HCT116 (cell line): Measurements from ENCODE around the gene DENND4C. TPM values are rescaled to one million over a fixed set of nuclear protein-coding genes. Genes with fewer than 3 reads are reported as not detected.

Experiments
- ATAC-seq: fragments of 200-7000 bp; cut with Tn5 transposase; 2 replicates; pipeline ENCODE4 v1.9.1; 2020; ENCODE audit warnings: mild to moderate bottlenecking, moderate library complexity
- BruUV-seq: library from RNA; stranded (reverse); fragments of 400-500 nt; replicated peaks from 2 replicates; lab custom pipeline; 2021; lab: Mats Ljungman, UMichigan
- CTCF ChIA-PET: fragments of 300-600 bp; sonication (Branson Sonifier 250); formaldehyde crosslinking; loops from one replicate; lab custom pipeline; 2021; ENCODE audit warnings: antibody characterized with exemption; lab: Charles Lee
- POLR2A ChIA-PET: fragments of 300-600, 350-600 bp; sonication (Branson Sonifier 250); formaldehyde crosslinking; loops from one replicate; lab custom pipeline; 2021; ENCODE audit warnings: antibody characterized with exemption; lab: Charles Lee
- RAD21 ChIA-PET, 2 experiments: fragments of 300-600 bp; sonication (Branson Sonifier 250); formaldehyde crosslinking; loops; one replicate each; lab custom pipeline; 2023; ENCODE audit warnings: low total read pairs in 2 of 2; ENCODE audit not compliant: uncharacterized antibody in 2 of 2, unreplicated experiment in 2 of 2, low non-redundant PET in 1 of 2; lab: Charles Lee
- DNase-seq: peaks from one replicate; pipeline ENCODE4 v3.0.0-alpha.2; 2010; ENCODE audit warnings: low read depth, low spot score
- H2AFZ ChIP-seq: fragments of 200-600 bp; shearing (Covaris generic), sonication (generic); 2 replicates; pipeline ENCODE4 v1.6.1; 2017; ENCODE audit warnings: low read depth, mixed run types, mixed read lengths, antibody characterized with exemption, low read length; ENCODE audit not compliant: poor library complexity, severe bottlenecking
- H3K27ac ChIP-seq: 2 replicates; pipeline ENCODE4 v1.5.1; 2012; ENCODE audit warnings: low read depth, low read length
- H3K27me3 ChIP-seq: fragments of 200-600 bp; sonication (generic); 2 replicates; pipeline ENCODE4 v1.6.1; 2016; ENCODE audit warnings: mixed run types, low read length, mixed read lengths; ENCODE audit not compliant: insufficient read depth
- H3K36me3 ChIP-seq, 2 experiments: fragments of 200-500 bp in 1 of 2; fragments of 200-600 bp in 1 of 2; sonication (Bioruptor generic) in 1 of 2; sonication (generic) in 1 of 2; 2 replicates each; pipeline versions ENCODE4 v1.5.1 to v1.6.1; 2014 to 2016; ENCODE audit warnings: low read length in 2 of 2, inconsistent platforms in 1 of 2, mixed read lengths in 1 of 2, mixed run types in 1 of 2; ENCODE audit not compliant: insufficient read depth in 2 of 2, control insufficient read depth in 1 of 2
- H3K4me1 ChIP-seq, 2 experiments: fragments of 200-600 bp in 1 of 2; sonication (generic) in 1 of 2; 2 replicates each; pipeline versions ENCODE4 v1.5.1 to v1.6.1; 2012 to 2017; ENCODE audit warnings: low read length in 2 of 2, inconsistent platforms in 1 of 2, mild to moderate bottlenecking in 1 of 2, mixed read lengths in 1 of 2, mixed run types in 1 of 2, moderate library complexity in 1 of 2; ENCODE audit not compliant: insufficient read depth in 2 of 2, control insufficient read depth in 1 of 2
- H3K4me2 ChIP-seq: fragments of 200-600 bp; sonication (generic); 2 replicates; pipeline ENCODE4 v1.6.1; 2017; ENCODE audit warnings: mixed run types, low read length, mixed read lengths
- H3K4me3 ChIP-seq, 2 experiments: fragments of 200-600 bp in 1 of 2; sonication (generic) in 1 of 2; replicated peaks in 1 of 2; 2 replicates each; pipeline ENCODE4 v1.5.1; 2011 to 2016; ENCODE audit warnings: low read length in 2 of 2, control low read depth in 1 of 2, low read depth in 1 of 2, mild to moderate bottlenecking in 1 of 2, mixed read lengths in 1 of 2, mixed run types in 1 of 2
- H3K79me2 ChIP-seq: fragments of 200-600 bp; sonication (generic); 2 replicates; pipeline ENCODE4 v1.6.1; 2017; ENCODE audit warnings: mild to moderate bottlenecking, mixed run types, low read length, moderate library complexity, mixed read lengths; ENCODE audit not compliant: insufficient read depth
- H3K9ac ChIP-seq: fragments of 200-600 bp; sonication (generic); 2 replicates; pipeline ENCODE4 v1.6.1; 2016; ENCODE audit warnings: low read length, mixed read lengths
- H3K9me2 ChIP-seq: fragments of 200-600 bp; sonication (generic), shearing (Covaris generic); 2 replicates; pipeline ENCODE4 v1.6.1; 2017; ENCODE audit warnings: mixed run types, mild to moderate bottlenecking, moderate library complexity; ENCODE audit not compliant: insufficient read depth
- H3K9me3 ChIP-seq, 2 experiments: fragments of 200-500 bp in 1 of 2; fragments of 200-600 bp in 1 of 2; sonication (Bioruptor generic) in 1 of 2; sonication (generic) in 1 of 2; 2 replicates each; pipeline ENCODE4 v1.6.1; 2014 to 2017; ENCODE audit warnings: low read length in 2 of 2, mixed read lengths in 2 of 2, inconsistent platforms in 1 of 2, low read depth in 1 of 2, mild to moderate bottlenecking in 1 of 2, mixed run types in 1 of 2, moderate library complexity in 1 of 2; ENCODE audit not compliant: control insufficient read depth in 1 of 2, insufficient read depth in 1 of 2
- H4K20me1 ChIP-seq: fragments of 200-600 bp; sonication (generic), shearing (Covaris generic); 2 replicates; pipeline ENCODE4 v1.6.1; 2017; ENCODE audit warnings: mixed run types, mild to moderate bottlenecking, moderate library complexity; ENCODE audit not compliant: insufficient read depth
- CBX3 ChIP-seq: IDR thresholded peaks from 2 replicates; pipeline ENCODE4 v1.6.1; 2012; ENCODE audit warnings: low read depth
- CEBPB ChIP-seq: IDR thresholded peaks from 2 replicates; pipeline ENCODE4 v1.6.1; 2012; ENCODE audit warnings: low read depth
- EGR1 ChIP-seq: IDR thresholded peaks from 2 replicates; pipeline ENCODE4 v1.6.1; 2012; ENCODE audit warnings: low read depth
- ELF1 ChIP-seq: IDR thresholded peaks from 2 replicates; pipeline ENCODE4 v1.6.1; 2012; ENCODE audit warnings: low read depth, borderline replicate concordance
- EZH2phosphoT487 ChIP-seq: fragments of 200-600 bp; IDR thresholded peaks from 2 replicates; pipeline ENCODE4 v1.6.1; 2018; ENCODE audit warnings: antibody characterized with exemption, borderline replicate concordance
- FOSL1 ChIP-seq: IDR thresholded peaks from 2 replicates; pipeline ENCODE4 v1.6.1; 2012; ENCODE audit warnings: low read depth
- POLR2A ChIP-seq: IDR thresholded peaks from 2 replicates; pipeline ENCODE4 v1.7.0; 2011; ENCODE audit warnings: borderline replicate concordance; ENCODE audit not compliant: insufficient read depth, insufficient read length; ENCODE audit errors: extremely low read depth
- POLR2AphosphoS5 ChIP-seq: IDR thresholded peaks from 2 replicates; pipeline ENCODE4 v1.6.1; 2011; ENCODE audit warnings: mild to moderate bottlenecking, low read depth, low read length, moderate library complexity
- SRF ChIP-seq: IDR thresholded peaks from 2 replicates; pipeline ENCODE4 v1.6.1; 2012; ENCODE audit warnings: low read depth
- TCF7L2 ChIP-seq: IDR thresholded peaks from 2 replicates; pipeline ENCODE4 v1.7.0; 2011; ENCODE audit warnings: borderline replicate concordance, inconsistent platforms; ENCODE audit not compliant: insufficient read depth, insufficient read length; ENCODE audit errors: extremely low read depth
- ZNF274 ChIP-seq: fragments of 200-500 bp; sonication (Bioruptor generic); IDR thresholded peaks from 2 replicates; pipeline ENCODE4 v1.6.1; 2014; ENCODE audit warnings: mild to moderate bottlenecking, low read depth, low read length, inconsistent platforms
- intact Hi-C: fragments of 100-400 bp; cut with micrococcal nuclease; formaldehyde crosslinking; loops from 2 replicates; pipeline ENCODE4 v1.10.0; 2022
- total RNA-seq: library from RNA; stranded (reverse); gene quantifications from one replicate; pipeline ENCODE4 v1.2.1, GENCODE V29; 2021; ENCODE audit not compliant: unreplicated experiment
- TF ChIP-seq, protein P1 (sequence below): IDR thresholded peaks from 2 replicates; pipeline ENCODE4 v1.6.1; 2012
- TF ChIP-seq, protein P2 (sequence below), 3 experiments: fragments of 200-600 bp in 1 of 3; sonication (generic) in 1 of 3; IDR thresholded peaks in 2 of 3; conservative IDR thresholded peaks in 1 of 3; 2 replicates each; pipeline ENCODE4 v1.5.1; 2012 to 2017; ENCODE audit warnings: low read depth in 2 of 3, low read length in 2 of 3, antibody characterized with exemption in 1 of 3, borderline replicate concordance in 1 of 3, control low read depth in 1 of 3, mild to moderate bottlenecking in 1 of 3, mixed read lengths in 1 of 3, mixed run types in 1 of 3, moderate library complexity in 1 of 3; ENCODE audit not compliant: insufficient read depth in 1 of 3
- TF ChIP-seq, protein P3 (sequence below): IDR thresholded peaks from 2 replicates; pipeline ENCODE4 v1.6.1; 2012; ENCODE audit warnings: low read depth

The DENND4C gene
- total RNA-seq, 1 experiment from 2014 or later, result 20.9 TPM

DNA sequence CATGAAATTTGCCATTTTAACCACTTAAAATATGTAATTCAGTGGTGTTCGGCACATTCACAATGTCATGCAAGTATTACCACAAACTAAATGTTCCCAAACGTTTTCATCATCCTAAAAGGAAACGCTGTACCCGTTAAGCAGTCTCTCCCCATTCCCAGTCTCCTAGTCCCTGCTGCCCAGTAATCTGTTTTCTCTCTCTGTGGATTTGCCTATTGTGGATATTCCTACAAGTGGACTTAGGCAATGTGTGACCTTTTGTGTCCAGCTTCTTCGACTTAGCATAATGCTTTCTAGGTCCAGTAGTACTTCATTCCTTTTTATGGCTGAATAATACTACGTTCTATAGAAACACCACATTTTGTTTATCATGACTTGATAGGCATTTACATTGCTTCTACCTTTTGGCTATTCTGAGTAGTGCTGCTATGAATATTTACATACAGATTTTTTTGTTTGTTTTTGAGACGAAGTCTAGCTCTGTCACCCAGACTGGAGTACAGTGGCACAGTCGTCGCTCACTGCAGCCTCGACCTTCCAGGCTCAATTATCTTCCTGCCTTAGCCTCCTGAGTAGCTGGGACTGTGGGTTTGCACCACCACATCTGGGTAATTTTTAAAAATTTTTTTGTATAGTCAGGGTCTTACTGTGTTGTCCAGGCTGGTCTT is 13.0 kb downstream of the DENND4C start:
- no peaks in the 10 kb centered on the region for H3K9me2 ChIP-seq
- H2AFZ ChIP-seq, result no peak overlapping the region
- no peaks in the 10 kb centered on the region for H3K9me3 ChIP-seq
- H3K27ac ChIP-seq, result no peak overlapping the region
- ChIA-PET RAD21 (no interaction called here), POLR2A (interaction anchor here (0.6 kb wide), 1 partner anchor 46 kb away, joined by 3 read pairs; no protein-coding TSS in a partner anchor), CTCF (no interaction called here)
- H3K27me3 ChIP-seq, result no peaks in the 10 kb centered on the region
- no peaks in the 10 kb centered on the region; the same call in 1 of the 2 replicates for H4K20me1 ChIP-seq
- intact Hi-C loops, result no loop called here
- DNase-seq (no peak), ATAC-seq (no peak)
- H3K36me3 ChIP-seq, result no peaks in the 10 kb centered on the region
- H3K4me3 ChIP-seq, result no peak overlapping the region
- no peaks in the 10 kb centered on the region for H3K4me1 ChIP-seq
- BruUV-seq, result no TSS peak
- TF ChIP-seq FOSL1 (no peak), EZH2phosphoT487 (no peak)
- no peak overlapping the region for H3K9ac ChIP-seq
- peaks cover 88% of the 10 kb centered on the region for H3K79me2 ChIP-seq
- no peak overlapping the region for H3K4me2 ChIP-seq

DNA sequence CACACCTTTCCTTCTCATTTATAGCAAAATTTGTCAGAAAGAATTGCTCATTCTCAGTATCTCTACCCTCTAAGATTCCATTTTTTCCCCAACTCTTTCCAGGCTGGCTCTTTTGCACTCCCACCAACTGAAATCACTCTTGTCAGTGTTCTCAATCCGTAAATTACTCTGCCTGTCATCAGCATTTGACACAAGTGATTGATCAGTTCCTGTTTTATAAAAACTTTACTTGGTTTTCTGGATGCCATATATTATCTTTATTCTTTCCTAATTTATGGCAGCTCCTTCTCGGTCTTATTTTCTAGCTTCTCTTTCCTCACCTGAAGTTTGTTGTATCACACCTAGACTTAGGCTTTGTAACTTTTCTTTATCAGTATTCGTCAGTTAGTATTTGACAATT is 16.4 kb downstream of the DENND4C start:
- CTCF ChIA-PET, result no interaction called here
- Histone ChIP-seq H3K27ac (no peak overlapping the region), H3K9me2 (no peaks in the 10 kb centered on the region), H3K9me3 (no peaks in the 10 kb centered on the region), H3K4me3 (no peak overlapping the region), H2AFZ (no peak overlapping the region), H3K4me1 (no peaks in the 10 kb centered on the region), H3K9ac (no peak overlapping the region), H3K79me2 (peaks cover 72% of the 10 kb centered on the region), H4K20me1 (no peaks in the 10 kb centered on the region; the same call in 1 of the 2 replicates), H3K36me3 (no peaks in the 10 kb centered on the region), H3K27me3 (no peaks in the 10 kb centered on the region), H3K4me2 (no peak overlapping the region)
- ATAC-seq (no peak), DNase-seq (no peak)
- no TSS peak for BruUV-seq
- intact Hi-C loops, result no loop called here
- no peak for TF ChIP-seq POLR2AphosphoS5
- TF ChIP-seq, protein P1, sequence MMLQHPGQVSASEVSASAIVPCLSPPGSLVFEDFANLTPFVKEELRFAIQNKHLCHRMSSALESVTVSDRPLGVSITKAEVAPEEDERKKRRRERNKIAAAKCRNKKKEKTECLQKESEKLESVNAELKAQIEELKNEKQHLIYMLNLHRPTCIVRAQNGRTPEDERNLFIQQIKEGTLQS, result no peak
- TF ChIP-seq TCF7L2, result no peak
- TF ChIP-seq POLR2A, result no peak
- TF ChIP-seq CBX3, result no peak
- TF ChIP-seq CEBPB, result no peak
- no peak for TF ChIP-seq EGR1
- TF ChIP-seq ZNF274, result no peak
- no peak for TF ChIP-seq EZH2phosphoT487
- TF ChIP-seq, protein P2, sequence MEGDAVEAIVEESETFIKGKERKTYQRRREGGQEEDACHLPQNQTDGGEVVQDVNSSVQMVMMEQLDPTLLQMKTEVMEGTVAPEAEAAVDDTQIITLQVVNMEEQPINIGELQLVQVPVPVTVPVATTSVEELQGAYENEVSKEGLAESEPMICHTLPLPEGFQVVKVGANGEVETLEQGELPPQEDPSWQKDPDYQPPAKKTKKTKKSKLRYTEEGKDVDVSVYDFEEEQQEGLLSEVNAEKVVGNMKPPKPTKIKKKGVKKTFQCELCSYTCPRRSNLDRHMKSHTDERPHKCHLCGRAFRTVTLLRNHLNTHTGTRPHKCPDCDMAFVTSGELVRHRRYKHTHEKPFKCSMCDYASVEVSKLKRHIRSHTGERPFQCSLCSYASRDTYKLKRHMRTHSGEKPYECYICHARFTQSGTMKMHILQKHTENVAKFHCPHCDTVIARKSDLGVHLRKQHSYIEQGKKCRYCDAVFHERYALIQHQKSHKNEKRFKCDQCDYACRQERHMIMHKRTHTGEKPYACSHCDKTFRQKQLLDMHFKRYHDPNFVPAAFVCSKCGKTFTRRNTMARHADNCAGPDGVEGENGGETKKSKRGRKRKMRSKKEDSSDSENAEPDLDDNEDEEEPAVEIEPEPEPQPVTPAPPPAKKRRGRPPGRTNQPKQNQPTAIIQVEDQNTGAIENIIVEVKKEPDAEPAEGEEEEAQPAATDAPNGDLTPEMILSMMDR (IDR thresholded peaks at IDR 0.05 in 2 of 3, conservative IDR thresholded peaks at IDR 0.05 in 1 of 3; ENCODE audit: borderline replicate concordance in 1 of 3, insufficient read depth in 1 of 3, low read depth in 2 of 3, low read length in 2 of 3), result no peak
- TF ChIP-seq ELF1, result no peak
- TF ChIP-seq, protein P3, sequence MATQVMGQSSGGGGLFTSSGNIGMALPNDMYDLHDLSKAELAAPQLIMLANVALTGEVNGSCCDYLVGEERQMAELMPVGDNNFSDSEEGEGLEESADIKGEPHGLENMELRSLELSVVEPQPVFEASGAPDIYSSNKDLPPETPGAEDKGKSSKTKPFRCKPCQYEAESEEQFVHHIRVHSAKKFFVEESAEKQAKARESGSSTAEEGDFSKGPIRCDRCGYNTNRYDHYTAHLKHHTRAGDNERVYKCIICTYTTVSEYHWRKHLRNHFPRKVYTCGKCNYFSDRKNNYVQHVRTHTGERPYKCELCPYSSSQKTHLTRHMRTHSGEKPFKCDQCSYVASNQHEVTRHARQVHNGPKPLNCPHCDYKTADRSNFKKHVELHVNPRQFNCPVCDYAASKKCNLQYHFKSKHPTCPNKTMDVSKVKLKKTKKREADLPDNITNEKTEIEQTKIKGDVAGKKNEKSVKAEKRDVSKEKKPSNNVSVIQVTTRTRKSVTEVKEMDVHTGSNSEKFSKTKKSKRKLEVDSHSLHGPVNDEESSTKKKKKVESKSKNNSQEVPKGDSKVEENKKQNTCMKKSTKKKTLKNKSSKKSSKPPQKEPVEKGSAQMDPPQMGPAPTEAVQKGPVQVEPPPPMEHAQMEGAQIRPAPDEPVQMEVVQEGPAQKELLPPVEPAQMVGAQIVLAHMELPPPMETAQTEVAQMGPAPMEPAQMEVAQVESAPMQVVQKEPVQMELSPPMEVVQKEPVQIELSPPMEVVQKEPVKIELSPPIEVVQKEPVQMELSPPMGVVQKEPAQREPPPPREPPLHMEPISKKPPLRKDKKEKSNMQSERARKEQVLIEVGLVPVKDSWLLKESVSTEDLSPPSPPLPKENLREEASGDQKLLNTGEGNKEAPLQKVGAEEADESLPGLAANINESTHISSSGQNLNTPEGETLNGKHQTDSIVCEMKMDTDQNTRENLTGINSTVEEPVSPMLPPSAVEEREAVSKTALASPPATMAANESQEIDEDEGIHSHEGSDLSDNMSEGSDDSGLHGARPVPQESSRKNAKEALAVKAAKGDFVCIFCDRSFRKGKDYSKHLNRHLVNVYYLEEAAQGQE, result no peak
- TF ChIP-seq SRF, result no peak
- POLR2A ChIA-PET, result no interaction called here
- RAD21 ChIA-PET, result no interaction called here
